Fibroblast of peridontal ligament (primary cell): ENCODE data around the gene LDLRAD4.

Experiments
- DNase-seq: peaks from one replicate; pipeline ENCODE4 v3.0.0-alpha.2; 2010; ENCODE audit errors: extremely low read depth

LDLRAD4 gene

GRCh38 chr18:13614641-13615288 is 396.2 kb downstream of the LDLRAD4 start:
- no peak for DNase-seq

- DNase-seq: no peak
Observed at GRCh38 chr18:13615432-13615861, 396.9 kb downstream of the LDLRAD4 start.

GRCh38 chr18:13616041-13616440 is 397.5 kb downstream of the LDLRAD4 start:
- no peak for DNase-seq

- no peak for DNase-seq
Observed at GRCh38 chr18:13616525-13617035, 398.0 kb downstream of the LDLRAD4 start.

GRCh38 chr18:13617826-13618515 is 399.4 kb downstream of the LDLRAD4 start:
- DNase-seq: no peak

GRCh38 chr18:13618760-13619438 is 400.3 kb downstream of the LDLRAD4 start:
- no peak for DNase-seq

- DNase-seq: no peak
Observed at GRCh38 chr18:13619505-13620205, 401.1 kb downstream of the LDLRAD4 start.

GRCh38 chr18:13620206-13620672 is 401.7 kb downstream of the LDLRAD4 start:
- DNase-seq: no peak

GRCh38 chr18:13620818-13621445 is 402.4 kb downstream of the LDLRAD4 start:
- no peak for DNase-seq

GRCh38 chr18:13621446-13621849 is 402.9 kb downstream of the LDLRAD4 start:
- no peak for DNase-seq

- no peak for DNase-seq
Observed at GRCh38 chr18:13621886-13622619, 403.5 kb downstream of the LDLRAD4 start.

- no peak for DNase-seq
Observed at GRCh38 chr18:13622751-13623150, 404.2 kb downstream of the LDLRAD4 start.

GRCh38 chr18:13623348-13623747 is 404.8 kb downstream of the LDLRAD4 start:
- DNase-seq: no peak

- no peak for DNase-seq
Observed at GRCh38 chr18:13623871-13624270, 405.3 kb downstream of the LDLRAD4 start.

- DNase-seq: no peak
Observed at GRCh38 chr18:13624563-13625237, 406.1 kb downstream of the LDLRAD4 start.

GRCh38 chr18:13625355-13625754 is 406.8 kb downstream of the LDLRAD4 start:
- no peak for DNase-seq

- DNase-seq: no peak
Observed at GRCh38 chr18:13625843-13626543, 407.4 kb downstream of the LDLRAD4 start.

GRCh38 chr18:13626544-13626908 is 408.0 kb downstream of the LDLRAD4 start:
- no peak for DNase-seq

GRCh38 chr18:13627639-13628038 is 409.1 kb downstream of the LDLRAD4 start:
- DNase-seq: no peak

GRCh38 chr18:13628211-13628610 is 409.7 kb downstream of the LDLRAD4 start:
- no peak for DNase-seq
